ENCODE data around the gene THEM5.
A peak's percentile ranks its signal among the peaks of the same experiment; 100 is the strongest.
"Not testable (repeated sequence)": the region's sequence is repeated elsewhere in the genome, so short reads cannot be mapped to it uniquely, and the experiment has no call there.

Gene THEM5

DNA sequence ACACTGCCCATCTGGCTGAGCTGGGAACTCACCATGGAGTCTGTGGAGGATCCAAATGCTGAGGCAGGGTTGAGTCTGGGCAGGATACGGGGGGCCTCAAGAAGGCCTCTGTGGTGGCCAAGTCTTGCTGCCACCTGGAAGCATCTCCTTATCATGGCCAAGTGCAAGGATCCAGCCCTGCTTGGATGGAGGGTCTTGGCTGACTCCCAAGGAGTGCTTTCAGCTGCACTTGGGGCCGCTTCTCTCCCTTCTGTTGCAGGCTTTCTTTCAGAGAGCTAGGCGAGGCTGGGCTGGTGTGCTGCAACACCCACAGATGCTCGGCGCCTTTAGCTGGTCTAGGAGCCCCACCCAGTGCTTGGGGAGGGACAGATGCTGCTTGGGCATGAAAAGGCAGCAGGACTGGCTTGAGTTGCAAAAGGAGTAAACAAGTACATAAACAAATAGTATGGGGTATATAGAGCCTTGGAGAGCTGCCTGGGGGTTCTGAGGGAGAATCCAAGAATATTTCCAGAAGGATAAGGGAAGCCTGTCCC, at the start of gene THEM5:
TSS of gene THEM5 (minus strand) at position 302 of the 533 bp plus-strand sequence. CDS start at position 155, 147 bp downstream.
- DNase-seq (ENCODE audit: low read depth) = no peak
- H3K4me3 ChIP-seq (ENCODE audit: low read length) = no peak within 1 kb of the TSS

DNA sequence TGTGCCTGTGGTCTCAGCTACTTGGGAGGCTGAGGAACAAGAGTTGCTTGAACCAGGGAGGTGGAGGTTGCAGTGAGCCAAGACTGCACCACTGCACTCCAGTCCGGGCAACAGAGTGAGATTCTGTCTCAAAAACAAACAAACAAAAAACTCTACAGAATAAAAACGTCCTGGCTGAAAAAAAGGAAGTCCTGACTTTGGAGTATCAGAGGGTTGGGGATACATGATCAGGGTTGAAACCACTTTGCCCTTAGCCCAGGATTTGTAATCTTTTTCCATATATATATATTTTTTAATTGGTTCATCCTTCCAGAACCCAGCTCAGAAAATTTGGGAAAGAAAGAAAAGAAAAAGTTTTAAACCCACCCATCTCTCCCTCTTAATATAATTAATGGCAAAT, 49.3 kb upstream of the THEM5 start:
- DNase-seq (ENCODE audit: low read depth) = no peak
- no peak overlapping the region for H3K4me3 ChIP-seq (ENCODE audit: low read length)
- TF ChIP-seq, protein P1, sequence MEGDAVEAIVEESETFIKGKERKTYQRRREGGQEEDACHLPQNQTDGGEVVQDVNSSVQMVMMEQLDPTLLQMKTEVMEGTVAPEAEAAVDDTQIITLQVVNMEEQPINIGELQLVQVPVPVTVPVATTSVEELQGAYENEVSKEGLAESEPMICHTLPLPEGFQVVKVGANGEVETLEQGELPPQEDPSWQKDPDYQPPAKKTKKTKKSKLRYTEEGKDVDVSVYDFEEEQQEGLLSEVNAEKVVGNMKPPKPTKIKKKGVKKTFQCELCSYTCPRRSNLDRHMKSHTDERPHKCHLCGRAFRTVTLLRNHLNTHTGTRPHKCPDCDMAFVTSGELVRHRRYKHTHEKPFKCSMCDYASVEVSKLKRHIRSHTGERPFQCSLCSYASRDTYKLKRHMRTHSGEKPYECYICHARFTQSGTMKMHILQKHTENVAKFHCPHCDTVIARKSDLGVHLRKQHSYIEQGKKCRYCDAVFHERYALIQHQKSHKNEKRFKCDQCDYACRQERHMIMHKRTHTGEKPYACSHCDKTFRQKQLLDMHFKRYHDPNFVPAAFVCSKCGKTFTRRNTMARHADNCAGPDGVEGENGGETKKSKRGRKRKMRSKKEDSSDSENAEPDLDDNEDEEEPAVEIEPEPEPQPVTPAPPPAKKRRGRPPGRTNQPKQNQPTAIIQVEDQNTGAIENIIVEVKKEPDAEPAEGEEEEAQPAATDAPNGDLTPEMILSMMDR (conservative IDR thresholded peaks at IDR 0.05; ENCODE audit: low read length) = no peak

More for the DNA sequence above, at the start of gene THEM5:
- TF ChIP-seq, protein P1 (conservative IDR thresholded peaks at IDR 0.05; ENCODE audit: low read length) = no peak

- H3K4me3 ChIP-seq (ENCODE audit: low read length); DNase-seq (ENCODE audit: low read depth): not testable (repeated sequence)
Observed at GRCh38 chr1:151900804-151901203, 47.3 kb upstream of the THEM5 start.

- DNase-seq (ENCODE audit: low read depth) = no peak
- TF ChIP-seq, protein P1 (conservative IDR thresholded peaks at IDR 0.05; ENCODE audit: low read length) = no peak
- no peak overlapping the region for H3K4me3 ChIP-seq (ENCODE audit: low read length)
Observed at GRCh38 chr1:151898519-151898991, 45.0 kb upstream of the THEM5 start.

DNA sequence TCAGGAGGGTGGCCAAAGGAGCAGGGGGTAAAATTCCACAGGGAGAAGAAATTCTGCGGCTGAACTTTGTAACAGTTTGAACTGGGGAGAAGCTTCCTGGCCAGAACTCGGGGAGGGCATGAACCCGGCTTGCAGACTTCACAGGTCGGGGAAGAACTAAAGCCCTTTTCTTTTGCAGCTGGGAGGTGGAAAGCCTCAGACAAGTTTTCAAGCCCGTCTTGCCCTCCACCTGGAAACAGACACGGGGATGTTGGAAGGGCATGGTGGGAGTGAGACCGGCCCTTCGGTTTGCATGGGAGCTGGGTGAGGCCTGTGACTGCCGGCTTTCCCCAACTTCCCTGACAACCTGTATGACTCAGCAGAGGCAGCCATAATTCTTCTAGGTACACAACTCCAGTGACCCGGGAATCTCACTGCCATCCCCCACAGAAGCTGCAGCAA, 44.5 kb upstream of the THEM5 start:
- no peak for DNase-seq (ENCODE audit: low read depth)
- H3K4me3 ChIP-seq (ENCODE audit: low read length) = no peak overlapping the region
- TF ChIP-seq, protein P1 (conservative IDR thresholded peaks at IDR 0.05; ENCODE audit: low read length) = no peak

GRCh38 chr1:151893176-151893924, 39.8 kb upstream of the THEM5 start:
- no peak overlapping the region for H3K4me3 ChIP-seq (ENCODE audit: low read length)
- TF ChIP-seq, protein P1 (conservative IDR thresholded peaks at IDR 0.05; ENCODE audit: low read length) = no peak
- no peak for DNase-seq (ENCODE audit: low read depth)

- DNase-seq (ENCODE audit: low read depth) = peak; percentile 85
- H3K4me3 ChIP-seq (ENCODE audit: low read length) = no peak overlapping the region
- TF ChIP-seq, protein P1 (conservative IDR thresholded peaks at IDR 0.05; ENCODE audit: low read length) = no peak
Observed at GRCh38 chr1:151892190-151892589, 38.7 kb upstream of the THEM5 start.

Data from AG10803 (cell line).